Measurements from ENCODE around the gene MYH9.
"Not testable (repeated sequence)": the region's sequence is repeated elsewhere in the genome, so short reads cannot be mapped to it uniquely, and the experiment has no call there.

Gene MYH9

GRCh38 chr22:36387959-36388726 is at the start of gene MYH9:
TSS of gene MYH9 (minus strand) at chr22:36387967. CDS start at chr22:36349236, 38,731 bp downstream.
- peak; percentile 100 for DNase-seq (ENCODE audit: low read depth)

- DNase-seq (ENCODE audit: low read depth) = no peak
Measured at GRCh38 chr22:36435516-36436415, 48.0 kb upstream of the MYH9 start.

- DNase-seq (ENCODE audit: low read depth) = no peak
Measured at GRCh38 chr22:36433318-36434231, 45.8 kb upstream of the MYH9 start.

- no peak for DNase-seq (ENCODE audit: low read depth)
Measured at GRCh38 chr22:36432592-36433317, 45.0 kb upstream of the MYH9 start.

- DNase-seq (ENCODE audit: low read depth) = no peak
Measured at GRCh38 chr22:36431977-36432376, 44.2 kb upstream of the MYH9 start.

- no peak for DNase-seq (ENCODE audit: low read depth)
Measured at GRCh38 chr22:36430863-36431262, 43.1 kb upstream of the MYH9 start.

GRCh38 chr22:36427952-36428351 is 40.2 kb upstream of the MYH9 start:
- not testable (repeated sequence) for DNase-seq (ENCODE audit: low read depth)

- no peak for DNase-seq (ENCODE audit: low read depth)
Measured at GRCh38 chr22:36425977-36426523, 38.3 kb upstream of the MYH9 start.

GRCh38 chr22:36424901-36425579 is 37.3 kb upstream of the MYH9 start:
- DNase-seq (ENCODE audit: low read depth) = no peak

- DNase-seq (ENCODE audit: low read depth) = not testable (repeated sequence)
Measured at GRCh38 chr22:36424466-36424865, 36.7 kb upstream of the MYH9 start.

- DNase-seq (ENCODE audit: low read depth) = peak; percentile 74
Measured at GRCh38 chr22:36423461-36424404, 36.0 kb upstream of the MYH9 start.

GRCh38 chr22:36422287-36423014 is 34.7 kb upstream of the MYH9 start:
- no peak for DNase-seq (ENCODE audit: low read depth)

GRCh38 chr22:36419912-36420882 is 32.4 kb upstream of the MYH9 start:
- no peak for DNase-seq (ENCODE audit: low read depth)

GRCh38 chr22:36419177-36419911 is 31.6 kb upstream of the MYH9 start:
- peak; percentile 93 for DNase-seq (ENCODE audit: low read depth)

GRCh38 chr22:36417281-36417686 is 29.5 kb upstream of the MYH9 start:
- DNase-seq (ENCODE audit: low read depth) = no peak

- no peak for DNase-seq (ENCODE audit: low read depth)
Measured at GRCh38 chr22:36415415-36416168, 27.8 kb upstream of the MYH9 start.
